Stomach (tissue), 9 donors: ENCODE results near the gene SHBG. TPM values are rescaled to one million over a fixed set of nuclear protein-coding genes. Genes with fewer than 3 reads are reported as not detected.

Experiments used
- DNase-seq, 2 donors: peaks; one replicate each; pipeline versions ENCODE4 v3.0.0 to v3.0.0-alpha.2; 2013 to 2019
- H3K27ac ChIP-seq, 5 donors: fragments of 200-600 bp in 4 of 5; sonication (generic) in 4 of 5; one replicate each; pipeline ENCODE4 v1.5.1; 2013 to 2019; ENCODE audit warnings: mild to moderate bottlenecking in 1 of 5, moderate library complexity in 1 of 5
- H3K27me3 ChIP-seq, 3 donors: fragments of 200-600 bp; sonication (generic); one replicate each; pipeline ENCODE4 v1.5.1; 2017 to 2019; ENCODE audit warnings: mixed run types in 1 of 3
- H3K36me3 ChIP-seq, 4 donors: fragments of 200-600 bp; sonication (generic); 1 replicate in 3 of 4; 2 replicates in 1 of 4; pipeline ENCODE4 v1.5.1; 2016 to 2019
- H3K4me1 ChIP-seq, 4 donors: fragments of 200-600 bp; sonication (generic); one replicate each; pipeline ENCODE4 v1.5.1; 2016 to 2019
- H3K4me3 ChIP-seq, 4 donors: fragments of 200-600 bp; sonication (generic) in 3 of 4; one replicate each; pipeline ENCODE4 v1.5.1; 2016 to 2019; ENCODE audit warnings: mild to moderate bottlenecking in 1 of 4
- H3K9me3 ChIP-seq, 4 donors: fragments of 200-600 bp; sonication (generic); one replicate each; pipeline ENCODE4 v1.5.1; 2016 to 2019
- EP300 ChIP-seq: sonication (generic); formaldehyde crosslinking; IDR thresholded peaks from one replicate; pipeline ENCODE4 v1.6.1; 2017; ENCODE audit warnings: antibody characterized with exemption
- POLR2A ChIP-seq, 4 donors: fragments of 450-650 bp; IDR thresholded peaks; one replicate each; pipeline ENCODE4 v1.6.1; 2016; ENCODE audit warnings: antibody characterized with exemption in 4 of 4, control low read depth in 2 of 4, mild to moderate bottlenecking in 1 of 4, moderate library complexity in 1 of 4
- POLR2AphosphoS5 ChIP-seq, 3 donors: sonication (generic); formaldehyde crosslinking; IDR thresholded peaks; one replicate each; pipeline ENCODE4 v1.6.1; 2016; ENCODE audit warnings: antibody characterized with exemption in 3 of 3
- WGBS, 5 donors: extraction: QIAGEN DNeasy Blood & Tissue Kit in 3 of 5; methylation state at CpG; one replicate each; pipeline versions ENCODE4 v1.1.5 to v1.1.7; 2013 to 2018; 5-methylcytosine and 5-hydroxymethylcytosine counted together
- intact Hi-C: fragments of 100-400 bp; cut with DNase I; formaldehyde crosslinking; loops from one replicate; pipeline ENCODE4 v1.15.1; 2023; ENCODE audit warnings: low total_unique reads
- polyA plus RNA-seq, 3 donors: library from polyadenylated mRNA; stranded (reverse); fragments of 200-250 nt; gene quantifications; one replicate each; pipeline ENCODE4 v1.2.3, GENCODE V29; 2013
- total RNA-seq, 5 donors: library from RNA; depleted of rRNA; stranded (reverse); fragments of >200 nt; gene quantifications; one replicate each; pipeline versions ENCODE4 v1.1.0 to v1.2.3, GENCODE V29; 2014 to 2016
- TF ChIP-seq, protein P1 (sequence below), 7 experiments: fragments of 450-650 bp in 4 of 7; fragments of 200-600 bp in 3 of 7; sonication (generic) in 3 of 7; IDR thresholded peaks; one replicate each; pipeline ENCODE4 v1.5.1; 2016 to 2019; ENCODE audit warnings: antibody characterized with exemption in 7 of 7, control low read depth in 2 of 7, mild to moderate bottlenecking in 1 of 7
- donor health status: healthy with polysubstance abuse.
- donor health status: Bipolar disorder and iron deficiency.
- donor health status: healthy.

SHBG gene
- total and polyA plus RNA-seq, 8 donors = 0.20 to 1.2 (median 0.37) TPM; not detected in 5

DNA sequence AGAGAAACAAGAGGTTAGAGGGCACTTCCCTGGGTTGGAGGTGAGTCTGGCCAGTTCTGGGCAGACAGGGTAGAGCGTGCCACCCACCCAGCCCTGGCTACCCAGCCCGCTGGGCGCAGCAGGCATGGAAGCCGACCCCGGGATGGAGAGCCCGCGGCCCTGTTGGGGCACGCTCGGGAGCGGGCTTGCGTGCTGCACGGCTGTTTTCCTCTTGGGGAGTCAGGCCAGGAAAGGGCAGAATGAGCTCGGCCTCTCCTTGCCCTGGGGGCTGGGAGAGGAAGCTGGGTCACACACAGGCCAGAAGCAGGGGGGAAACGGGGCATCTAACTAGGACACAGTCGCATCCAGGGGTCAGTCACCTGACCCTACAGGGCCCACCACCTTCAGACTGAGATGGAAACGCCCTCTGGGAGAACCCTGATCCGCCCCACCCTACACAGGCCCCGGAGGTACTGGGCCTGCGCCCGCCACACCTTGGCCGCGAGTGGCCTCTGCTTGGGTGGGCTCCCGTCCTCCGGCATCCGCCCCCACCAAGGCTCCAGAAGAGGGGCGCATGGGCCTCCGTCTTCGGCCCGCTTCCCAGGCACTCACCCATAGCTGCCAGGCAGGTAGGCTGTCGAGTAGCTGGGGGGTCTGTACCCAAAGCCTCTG is 41.3 kb upstream of the SHBG start:
- Histone ChIP-seq H3K36me3 (peaks cover 27 to 75% (median 62%) of the 10 kb centered on the region in 4 donors), H3K4me1 (peaks cover 23 to 66% (median 55%) of the 10 kb centered on the region in 4 donors), H3K27me3 (no peaks in the 10 kb centered on the region), H3K9me3 (no peaks in the 10 kb centered on the region), H3K27ac (peak overlapping the region; percentile 10 to 83 (median 59)), H3K4me3 (peak overlapping the region; percentile 38 to 55 (median 44))
- 64 to 84% (median 75%) methylated on average over 17 to 30 of the region's 30 CpGs for WGBS, 5 donors
- intact Hi-C loops = no loop called here
- no peak for DNase-seq
- TF ChIP-seq POLR2A (IDR thresholded peaks at IDR 0.05) = no peak
- TF ChIP-seq, protein P1, sequence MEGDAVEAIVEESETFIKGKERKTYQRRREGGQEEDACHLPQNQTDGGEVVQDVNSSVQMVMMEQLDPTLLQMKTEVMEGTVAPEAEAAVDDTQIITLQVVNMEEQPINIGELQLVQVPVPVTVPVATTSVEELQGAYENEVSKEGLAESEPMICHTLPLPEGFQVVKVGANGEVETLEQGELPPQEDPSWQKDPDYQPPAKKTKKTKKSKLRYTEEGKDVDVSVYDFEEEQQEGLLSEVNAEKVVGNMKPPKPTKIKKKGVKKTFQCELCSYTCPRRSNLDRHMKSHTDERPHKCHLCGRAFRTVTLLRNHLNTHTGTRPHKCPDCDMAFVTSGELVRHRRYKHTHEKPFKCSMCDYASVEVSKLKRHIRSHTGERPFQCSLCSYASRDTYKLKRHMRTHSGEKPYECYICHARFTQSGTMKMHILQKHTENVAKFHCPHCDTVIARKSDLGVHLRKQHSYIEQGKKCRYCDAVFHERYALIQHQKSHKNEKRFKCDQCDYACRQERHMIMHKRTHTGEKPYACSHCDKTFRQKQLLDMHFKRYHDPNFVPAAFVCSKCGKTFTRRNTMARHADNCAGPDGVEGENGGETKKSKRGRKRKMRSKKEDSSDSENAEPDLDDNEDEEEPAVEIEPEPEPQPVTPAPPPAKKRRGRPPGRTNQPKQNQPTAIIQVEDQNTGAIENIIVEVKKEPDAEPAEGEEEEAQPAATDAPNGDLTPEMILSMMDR (IDR thresholded peaks at IDR 0.05) = no peak
- TF ChIP-seq EP300 = no peak
- TF ChIP-seq POLR2AphosphoS5 (IDR thresholded peaks at IDR 0.05) = no peak

DNA sequence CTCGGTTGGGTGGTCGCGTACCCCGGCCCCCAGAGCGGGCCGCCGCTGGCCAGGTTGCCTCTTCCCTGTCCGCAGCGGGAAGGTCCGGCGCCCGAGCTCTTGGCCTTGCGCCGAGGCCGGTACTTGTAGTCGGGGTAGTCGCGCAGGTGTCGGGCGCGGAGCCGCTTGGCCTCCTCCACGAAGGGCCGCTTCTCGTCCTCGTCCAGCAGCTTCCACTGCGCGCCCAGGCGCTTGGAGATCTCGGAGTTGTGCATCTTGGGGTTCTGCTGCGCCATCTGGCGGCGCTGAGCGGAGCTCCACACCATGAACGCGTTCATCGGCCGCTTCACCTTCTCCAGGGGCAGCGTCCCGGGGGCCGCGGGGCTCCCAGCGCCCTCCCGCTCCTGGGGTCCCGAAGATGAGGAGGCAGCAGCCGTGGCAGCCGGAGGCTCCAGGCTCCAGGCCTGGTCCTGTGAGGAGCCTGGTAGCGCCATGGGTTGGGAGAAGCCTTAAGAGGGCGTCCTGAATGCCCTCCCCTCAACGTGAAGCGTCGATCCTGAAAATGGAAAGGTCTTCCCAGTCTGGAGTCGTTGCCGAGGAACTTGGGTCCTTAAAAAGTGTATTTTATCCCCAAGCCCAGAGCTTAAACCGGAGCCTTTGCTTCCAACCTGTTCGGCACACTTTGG is 40.6 kb upstream of the SHBG start:
- H3K36me3 ChIP-seq = peaks cover 33 to 82% (median 69%) of the 10 kb centered on the region in 4 donors
- 16 to 27% (median 18%) methylated on average over 20 to 56 of the region's 56 CpGs for WGBS, 5 donors
- intact Hi-C loops = no loop called here
- H3K27ac ChIP-seq = peak overlapping the region; percentile 10 to 83 (median 59)
- H3K9me3 ChIP-seq = no peaks in the 10 kb centered on the region
- H3K4me3 ChIP-seq = peak overlapping the region; percentile 38 to 55 (median 44)
- no peaks in the 10 kb centered on the region for H3K27me3 ChIP-seq
- peak; percentile 86 to 95 for DNase-seq
- TF ChIP-seq, protein P1 (IDR thresholded peaks at IDR 0.05) = peak in 5 of 7 experiments; percentile 72 to 90 (median 84)
- peak; percentile 37 to 78 (median 47) for TF ChIP-seq POLR2AphosphoS5 (IDR thresholded peaks at IDR 0.05)
- no peak for TF ChIP-seq EP300
- TF ChIP-seq POLR2A (IDR thresholded peaks at IDR 0.05) = no peak
- H3K4me1 ChIP-seq = peaks cover 22 to 64% (median 52%) of the 10 kb centered on the region in 4 donors

DNA sequence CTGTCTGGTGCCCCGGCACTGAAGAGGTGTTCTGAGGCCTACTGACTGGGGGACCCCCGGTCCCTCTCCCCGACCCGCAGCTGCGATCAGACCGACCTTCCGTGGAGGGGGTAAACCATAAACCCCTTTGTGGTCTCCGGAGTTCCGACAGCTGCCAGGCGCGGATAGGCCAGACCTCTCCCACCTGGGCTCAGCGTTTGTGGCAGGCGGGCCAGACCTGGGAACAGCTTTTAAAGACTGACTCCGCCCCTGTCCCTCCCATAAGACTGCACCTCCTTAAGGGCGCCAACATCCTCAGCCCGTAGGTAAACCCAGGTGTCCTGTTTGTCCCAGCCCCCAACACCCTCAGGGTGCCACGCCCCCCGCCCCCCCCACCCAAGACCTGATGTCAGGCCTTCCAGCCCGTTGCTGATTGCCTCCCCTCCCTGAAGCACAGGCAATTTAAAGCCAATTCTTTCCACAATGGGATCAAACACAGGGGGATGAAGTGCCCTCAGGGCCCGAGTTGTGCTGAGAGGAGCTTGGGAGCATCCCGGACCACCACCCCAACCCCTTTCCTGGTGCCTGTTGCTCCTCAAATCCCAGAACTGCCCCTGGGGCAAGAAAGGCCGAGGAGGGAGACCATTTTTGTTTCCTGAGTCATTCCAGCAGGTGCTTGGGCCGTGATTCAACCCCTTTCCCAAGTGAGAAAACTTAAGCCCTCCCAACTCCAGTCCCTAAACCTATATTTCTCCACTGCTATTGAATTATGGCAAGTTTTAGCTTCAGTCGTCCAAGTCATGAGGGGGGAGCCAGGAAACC is 39.8 kb upstream of the SHBG start, which contains the start of gene SOX15:
SOX15 (minus strand) TSS at position 204 of the 801 bp plus-strand sequence. CDS start 418 bp downstream, outside the sequence.
- no peak for TF ChIP-seq POLR2AphosphoS5 (IDR thresholded peaks at IDR 0.05)
- TF ChIP-seq POLR2A (IDR thresholded peaks at IDR 0.05) = no peak
- TF ChIP-seq EP300 = no peak
- TF ChIP-seq, protein P1 (IDR thresholded peaks at IDR 0.05) = no peak
- peak within 1 kb of the TSS; percentile 38 to 55 (median 44) for H3K4me3 ChIP-seq
- DNase-seq = peak in 1 of 2 donors; percentile 55
- H3K4me1 ChIP-seq = peaks cover 15 to 57% (median 45%) of the 10 kb centered on the region in 4 donors
- intact Hi-C loops = no loop called here
- no peaks in the 10 kb centered on the region for H3K9me3 ChIP-seq
- H3K36me3 ChIP-seq = peaks cover 41 to 89% (median 76%) of the 10 kb centered on the region in 4 donors
- H3K27ac ChIP-seq = peak within 1 kb of the TSS; percentile 10 to 83 (median 59)
- no peaks in the 10 kb centered on the region for H3K27me3 ChIP-seq
- 60 to 70% (median 61%) methylated on average over 19 to 24 of the region's 24 CpGs for whole genome bisulfite sequencing, 5 donors

DNA sequence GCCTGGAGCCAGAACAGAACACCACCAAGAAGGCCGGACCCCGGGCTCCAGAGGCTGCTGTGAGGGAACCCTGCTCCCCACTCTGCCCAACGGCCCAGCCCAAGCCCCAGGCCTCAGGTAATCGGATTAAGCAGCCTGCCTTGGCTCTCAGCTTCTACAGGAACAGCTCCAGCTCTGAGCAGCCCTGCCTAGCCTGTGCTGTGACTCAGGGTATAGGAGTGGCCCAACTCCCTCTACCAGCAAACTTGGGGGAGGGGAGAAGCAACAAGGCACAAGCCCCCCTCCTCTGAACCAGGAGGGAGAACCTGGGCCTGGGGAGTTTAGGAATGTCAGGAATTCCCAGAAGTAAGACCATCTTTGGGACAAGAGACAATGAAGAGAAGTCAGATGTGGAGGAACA is 39.2 kb upstream of the SHBG start:
- H3K27ac ChIP-seq = peak overlapping the region in 1 of 5 donors; percentile 10
- intact Hi-C loops = no loop called here
- H3K36me3 ChIP-seq = peaks cover 47 to 96% (median 83%) of the 10 kb centered on the region in 4 donors
- WGBS, 5 donors = 72 to 86% (median 76%) methylated on average over 4 of the region's 4 CpGs
- H3K4me3 ChIP-seq = no peak overlapping the region
- TF ChIP-seq EP300 (no peak), POLR2AphosphoS5 (IDR thresholded peaks at IDR 0.05) (no peak), POLR2A (IDR thresholded peaks at IDR 0.05) (no peak)
- TF ChIP-seq, protein P1 (IDR thresholded peaks at IDR 0.05) = no peak
- peaks cover 14 to 50% (median 38%) of the 10 kb centered on the region in 4 donors for H3K4me1 ChIP-seq
- DNase-seq = no peak
- H3K27me3 ChIP-seq = no peaks in the 10 kb centered on the region
- H3K9me3 ChIP-seq = no peaks in the 10 kb centered on the region
